Endothelial cell of umbilical vein (primary cell): Measurements from ENCODE around the gene CD151. TPM values are rescaled to one million over a fixed set of nuclear protein-coding genes. Genes with fewer than 3 reads are reported as not detected.

Source experiments
- BruUV-seq: library from RNA; stranded (reverse); fragments of 400-500 nt; replicated peaks from 2 replicates; lab custom pipeline; 2021; lab: Mats Ljungman, UMichigan
- CTCF ChIA-PET: fragments of 300-600, 350-600 bp; sonication (Branson Sonifier 250); formaldehyde crosslinking; loops from one replicate; lab custom pipeline; 2021; ENCODE audit warnings: antibody characterized with exemption, inconsistent platforms; lab: Charles Lee
- POLR2A ChIA-PET: fragments of 300-600, 350-600 bp; sonication (Branson Sonifier 250); formaldehyde crosslinking; loops from one replicate; lab custom pipeline; 2021; ENCODE audit warnings: antibody characterized with exemption, inconsistent platforms; lab: Charles Lee
- DNase-seq: peaks from one replicate; pipeline ENCODE4 v3.0.0-alpha.2; 2011; ENCODE audit warnings: low read depth, low spot score
- FAIRE-seq: peaks from 2 replicates; lab custom pipeline; 2011; peaks lifted over from hg19 to GRCh38; lab: Jason Lieb, UNC
- H2AFZ ChIP-seq: 2 replicates; pipeline ENCODE4 v1.6.0; 2012; ENCODE audit warnings: low read depth, low read length, control low read depth, inconsistent platforms
- H3K27ac ChIP-seq: 2 replicates; pipeline ENCODE4 v1.5.1; 2011; ENCODE audit warnings: low read depth, mild to moderate bottlenecking, control low read depth, low read length, moderate library complexity; ENCODE audit not compliant: insufficient read depth
- H3K27me3 ChIP-seq, 2 experiments: 2 replicates each; pipeline versions ENCODE4 v1.6.0 to v1.6.1; 2011; ENCODE audit warnings: low read length in 2 of 2, mixed read lengths in 1 of 2; ENCODE audit not compliant: control insufficient read depth in 2 of 2, insufficient read depth in 2 of 2
- H3K36me3 ChIP-seq, 2 experiments: 2 replicates in 1 of 2; 3 replicates in 1 of 2; pipeline ENCODE4 v1.5.1; 2011; ENCODE audit warnings: low read length in 2 of 2, mild to moderate bottlenecking in 1 of 2, moderate library complexity in 1 of 2; ENCODE audit not compliant: control insufficient read depth in 2 of 2, insufficient read depth in 2 of 2; ENCODE audit errors: extremely low read depth in 1 of 2
- H3K4me1 ChIP-seq: 3 replicates; pipeline ENCODE4 v1.5.1; 2011; ENCODE audit warnings: mild to moderate bottlenecking, low read length; ENCODE audit not compliant: control insufficient read depth, insufficient read depth; ENCODE audit errors: extremely low read depth
- H3K4me2 ChIP-seq: 2 replicates; pipeline ENCODE4 v1.6.1; 2011; ENCODE audit warnings: low read length, control low read depth, mixed read lengths; ENCODE audit not compliant: insufficient read depth
- H3K4me3 ChIP-seq, 3 experiments: fragments of 200-600 bp in 1 of 3; sonication (generic), shearing (Covaris generic) in 1 of 3; replicated peaks in 1 of 3; 2 replicates each; pipeline ENCODE4 v1.5.1; 2011 to 2016; ENCODE audit warnings: control low read depth in 3 of 3, low read length in 3 of 3, mild to moderate bottlenecking in 2 of 3, inconsistent platforms in 1 of 3, low read depth in 1 of 3, moderate library complexity in 1 of 3; ENCODE audit not compliant: insufficient read depth in 1 of 3
- H3K79me2 ChIP-seq: 2 replicates; pipeline ENCODE4 v1.6.0; 2012; ENCODE audit warnings: low read length, inconsistent platforms; ENCODE audit not compliant: control insufficient read depth, insufficient read depth
- H3K9ac ChIP-seq: replicated peaks from 2 replicates; pipeline ENCODE3; 2011; ENCODE audit warnings: low read length, control low read depth; ENCODE audit not compliant: insufficient read depth; ENCODE audit errors: extremely low read depth
- H3K9me1 ChIP-seq: replicated peaks from 3 replicates; pipeline ENCODE4 v1.6.0; 2011; ENCODE audit warnings: mild to moderate bottlenecking, low read length; ENCODE audit not compliant: control insufficient read depth, insufficient read depth; ENCODE audit errors: extremely low read depth
- H3K9me3 ChIP-seq: replicated peaks from 2 replicates; pipeline ENCODE4 v1.5.1; 2012; ENCODE audit warnings: low read length, inconsistent platforms; ENCODE audit not compliant: control insufficient read depth, insufficient read depth
- H4K20me1 ChIP-seq: replicated peaks from 2 replicates; pipeline ENCODE3; 2011; ENCODE audit warnings: mild to moderate bottlenecking, low read length; ENCODE audit not compliant: control insufficient read depth, insufficient read depth; ENCODE audit errors: extremely low read depth
- JUN ChIP-seq: IDR thresholded peaks from 2 replicates; pipeline ENCODE4 v1.6.1; 2011; ENCODE audit warnings: borderline replicate concordance, low read depth; ENCODE audit not compliant: insufficient read length, insufficient read depth
- POLR2A ChIP-seq: IDR thresholded peaks from 2 replicates; pipeline ENCODE4 v1.6.1; 2012; ENCODE audit warnings: low read depth, mild to moderate bottlenecking, control low read depth, low read length
- POLR2AphosphoS5 ChIP-seq: IDR thresholded peaks from 2 replicates; pipeline ENCODE4 v1.6.1; 2012; ENCODE audit warnings: low read depth, mild to moderate bottlenecking, control low read depth, low read length, moderate library complexity; ENCODE audit not compliant: insufficient read depth
- dilution Hi-C: fragments of 300-500 bp; cut with MboI; formaldehyde crosslinking; loops from one replicate; pipeline ENCODE4 v1.15.0; 2019; ENCODE audit warnings: low sequenced_read_pairs; ENCODE audit not compliant: extremely low pct_ligation_motif_present
- intact Hi-C: fragments of 100-400 bp; cut with micrococcal nuclease; formaldehyde crosslinking; loops from one replicate; pipeline ENCODE4 v1.10.0; 2022
- polyA plus RNA-seq, 4 experiments: library from polyadenylated mRNA; depleted of rRNA in 3 of 4; stranded (reverse) in 3 of 4; unstranded in 1 of 4; fragments of >200 nt; gene quantifications; 2 replicates each; pipeline versions ENCODE4 v1.2.1 to v1.2.3, GENCODE V29; 2011 to 2012; ENCODE audit warnings: missing spikeins in 1 of 4
- total RNA-seq: library from RNA; stranded (reverse); gene quantifications from 2 replicates; pipeline ENCODE4 v1.2.3, GENCODE V29; 2021
- TF ChIP-seq, protein P1 (sequence below): IDR thresholded peaks from 2 replicates; pipeline ENCODE4 v1.6.1; 2011; ENCODE audit not compliant: insufficient read depth, insufficient read length

The CD151 gene
- total and polyA plus RNA-seq, 2 donors (not counting 3 experiments of a cell fraction or from before 2014, with no cell fraction given), result 515 to 1,090 TPM

DNA sequence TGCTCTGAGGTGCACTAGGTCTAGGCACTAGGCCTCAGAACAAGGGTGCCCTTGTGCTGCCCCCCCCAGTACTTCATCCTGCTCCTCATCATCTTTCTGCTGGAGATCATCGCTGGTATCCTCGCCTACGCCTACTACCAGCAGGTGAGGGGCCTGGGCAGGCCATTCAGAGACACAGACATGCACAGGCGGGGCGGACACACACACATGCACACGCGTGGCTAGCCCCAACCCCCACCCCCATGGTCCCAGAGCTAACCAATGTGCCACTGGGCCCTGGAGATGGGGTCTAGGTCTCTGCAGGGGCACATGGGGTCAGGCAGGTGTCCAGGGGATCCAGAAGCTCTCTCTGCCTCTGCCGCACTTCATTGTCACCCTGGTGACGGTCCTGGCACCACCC, 3.9 kb downstream of the CD151 start:
- FAIRE-seq (no peak), DNase-seq (no peak)
- Histone ChIP-seq H3K9me3 (no peaks in the 10 kb centered on the region), H3K27ac (no peak overlapping the region), H2AFZ (no peak overlapping the region), H3K9ac (no peak overlapping the region), H3K79me2 (peaks cover 64% of the 10 kb centered on the region), H3K36me3 (peaks cover 25 to 43% of the 10 kb centered on the region in 2 experiments), H3K9me1 (no peaks in the 10 kb centered on the region), H3K4me1 (peaks cover 38% of the 10 kb centered on the region), H3K4me2 (no peak overlapping the region), H3K4me3 (no peak overlapping the region), H3K27me3 (no peaks in the 10 kb centered on the region), H4K20me1 (no peaks in the 10 kb centered on the region)
- CTCF ChIA-PET, result interaction anchor here (1.1 kb wide), 1 partner anchor 214 kb away, joined by 3 read pairs; no protein-coding TSS in a partner anchor
- BruUV-seq, result no TSS peak
- intact Hi-C loops (no loop called here), dilution Hi-C loops (no loop called here)
- POLR2A ChIA-PET, result no interaction called here
- TF ChIP-seq, protein P1, sequence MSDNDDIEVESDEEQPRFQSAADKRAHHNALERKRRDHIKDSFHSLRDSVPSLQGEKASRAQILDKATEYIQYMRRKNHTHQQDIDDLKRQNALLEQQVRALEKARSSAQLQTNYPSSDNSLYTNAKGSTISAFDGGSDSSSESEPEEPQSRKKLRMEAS, result no peak
- TF ChIP-seq POLR2A, result peak; percentile 17

DNA sequence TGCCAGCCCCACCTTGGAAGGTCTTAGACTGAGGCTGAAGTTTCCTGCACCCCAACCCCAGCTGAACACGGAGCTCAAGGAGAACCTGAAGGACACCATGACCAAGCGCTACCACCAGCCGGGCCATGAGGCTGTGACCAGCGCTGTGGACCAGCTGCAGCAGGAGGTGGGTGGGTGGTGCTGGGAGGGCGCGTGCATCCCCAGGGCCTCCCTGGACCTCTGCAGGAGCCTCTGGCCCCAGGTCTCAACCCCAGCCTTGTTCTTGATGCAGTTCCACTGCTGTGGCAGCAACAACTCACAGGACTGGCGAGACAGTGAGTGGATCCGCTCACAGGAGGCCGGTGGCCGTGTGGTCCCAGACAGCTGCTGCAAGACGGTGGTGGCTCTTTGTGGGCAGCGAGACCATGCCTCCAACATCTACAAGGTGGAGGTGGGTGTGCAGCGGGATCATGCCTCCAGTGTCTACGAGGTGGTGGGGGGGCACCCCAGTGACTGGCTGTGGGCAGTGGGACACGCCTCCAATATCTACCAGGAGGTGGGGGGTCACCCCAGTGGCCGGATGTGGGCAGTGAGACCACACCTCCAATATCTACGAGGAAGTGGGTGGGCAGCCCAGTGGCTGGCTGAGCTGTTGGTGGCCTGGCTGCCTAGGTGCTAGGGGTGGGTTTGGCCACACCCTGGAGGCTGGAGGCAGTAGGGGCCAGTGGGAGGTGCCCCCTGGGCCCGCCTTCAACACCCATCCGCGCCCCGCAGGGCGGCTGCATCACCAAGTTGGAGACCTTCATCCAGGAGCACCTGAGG, 4.6 kb downstream of the CD151 start:
- H3K79me2 ChIP-seq, result peaks cover 70% of the 10 kb centered on the region

More for the DNA sequence above, 4.6 kb downstream of the CD151 start:
- CTCF ChIA-PET, result interaction anchor here (1.1 kb wide), 1 partner anchor 213 kb away, joined by 3 read pairs; no protein-coding TSS in a partner anchor
- Histone ChIP-seq H3K9ac (no peak overlapping the region), H2AFZ (no peak overlapping the region), H3K4me2 (no peak overlapping the region), H3K36me3 (peaks cover 25 to 43% of the 10 kb centered on the region in 2 experiments), H4K20me1 (no peaks in the 10 kb centered on the region), H3K27ac (no peak overlapping the region), H3K9me1 (no peaks in the 10 kb centered on the region), H3K4me3 (no peak overlapping the region), H3K9me3 (no peaks in the 10 kb centered on the region), H3K4me1 (peaks cover 33% of the 10 kb centered on the region), H3K27me3 (no peaks in the 10 kb centered on the region)
- BruUV-seq, result no TSS peak
- FAIRE-seq (no peak), DNase-seq (no peak)
- intact Hi-C loops (no loop called here), dilution Hi-C loops (no loop called here)
- POLR2A ChIA-PET, result no interaction called here
- TF ChIP-seq JUN (no peak), POLR2AphosphoS5 (peak; percentile 61), POLR2A (peak; percentile 34)
